Osteoblast (primary cell): ENCODE results near the gene GZMM. TPM values are rescaled to one million over a fixed set of nuclear protein-coding genes. Genes with fewer than 3 reads are reported as not detected.

Experiments
- DNase-seq: peaks from one replicate; pipeline ENCODE4 v3.0.0; 2011; ENCODE audit warnings: low spot score, mixed read lengths; ENCODE audit not compliant: insufficient read length; ENCODE audit errors: missing footprints
- H2AFZ ChIP-seq: 2 replicates; pipeline ENCODE4 v1.6.0; 2011; ENCODE audit warnings: mild to moderate bottlenecking, low read length
- H3K27ac ChIP-seq: 2 replicates; pipeline ENCODE4 v1.5.1; 2011; ENCODE audit warnings: mild to moderate bottlenecking, low read depth, low read length, moderate library complexity
- H3K27me3 ChIP-seq: 2 replicates; pipeline ENCODE4 v1.6.0; 2012; ENCODE audit warnings: mild to moderate bottlenecking, control low read depth, inconsistent platforms, low read length, moderate library complexity; ENCODE audit not compliant: insufficient read depth
- H3K36me3 ChIP-seq: 2 replicates; pipeline ENCODE4 v1.5.1; 2011; ENCODE audit warnings: mild to moderate bottlenecking, low read length, control low read depth, moderate library complexity; ENCODE audit not compliant: insufficient read depth
- H3K4me1 ChIP-seq: 2 replicates; pipeline ENCODE4 v1.5.1; 2011; ENCODE audit warnings: mild to moderate bottlenecking, low read length, control low read depth, moderate library complexity; ENCODE audit not compliant: insufficient read depth
- H3K4me2 ChIP-seq: 2 replicates; pipeline ENCODE4 v1.6.0; 2011; ENCODE audit warnings: mild to moderate bottlenecking, low read length; ENCODE audit not compliant: insufficient read depth
- H3K4me3 ChIP-seq: fragments of 200-600 bp; sonication (generic); 3 replicates; pipeline ENCODE4 v1.5.1; 2012; ENCODE audit warnings: mild to moderate bottlenecking, low read length, inconsistent platforms; ENCODE audit not compliant: insufficient read depth
- H3K79me2 ChIP-seq: 2 replicates; pipeline ENCODE4 v1.6.0; 2012; ENCODE audit warnings: mild to moderate bottlenecking, low read length, control low read depth, inconsistent platforms; ENCODE audit not compliant: insufficient read depth
- H3K9me3 ChIP-seq: 2 replicates; pipeline ENCODE4 v1.5.1; 2011; ENCODE audit warnings: low read depth, low read length, control low read depth
- H4K20me1 ChIP-seq: 2 replicates; pipeline ENCODE4 v1.6.0; 2012; ENCODE audit warnings: mild to moderate bottlenecking, low read length, control low read depth; ENCODE audit not compliant: insufficient read depth
- total RNA-seq: library from RNA; depleted of rRNA; stranded (reverse); fragments of >200 nt; gene quantifications from 2 replicates; pipeline ENCODE4 v1.2.3, GENCODE V29; 2012
- TF ChIP-seq, protein P1 (sequence below): IDR thresholded peaks from 2 replicates; pipeline ENCODE4 v1.5.1; 2011; ENCODE audit warnings: mild to moderate bottlenecking, low read depth, low read length, moderate library complexity; ENCODE audit errors: extremely low read depth

GZMM gene
- total RNA-seq, 1 donor = under 0.01 TPM

DNA sequence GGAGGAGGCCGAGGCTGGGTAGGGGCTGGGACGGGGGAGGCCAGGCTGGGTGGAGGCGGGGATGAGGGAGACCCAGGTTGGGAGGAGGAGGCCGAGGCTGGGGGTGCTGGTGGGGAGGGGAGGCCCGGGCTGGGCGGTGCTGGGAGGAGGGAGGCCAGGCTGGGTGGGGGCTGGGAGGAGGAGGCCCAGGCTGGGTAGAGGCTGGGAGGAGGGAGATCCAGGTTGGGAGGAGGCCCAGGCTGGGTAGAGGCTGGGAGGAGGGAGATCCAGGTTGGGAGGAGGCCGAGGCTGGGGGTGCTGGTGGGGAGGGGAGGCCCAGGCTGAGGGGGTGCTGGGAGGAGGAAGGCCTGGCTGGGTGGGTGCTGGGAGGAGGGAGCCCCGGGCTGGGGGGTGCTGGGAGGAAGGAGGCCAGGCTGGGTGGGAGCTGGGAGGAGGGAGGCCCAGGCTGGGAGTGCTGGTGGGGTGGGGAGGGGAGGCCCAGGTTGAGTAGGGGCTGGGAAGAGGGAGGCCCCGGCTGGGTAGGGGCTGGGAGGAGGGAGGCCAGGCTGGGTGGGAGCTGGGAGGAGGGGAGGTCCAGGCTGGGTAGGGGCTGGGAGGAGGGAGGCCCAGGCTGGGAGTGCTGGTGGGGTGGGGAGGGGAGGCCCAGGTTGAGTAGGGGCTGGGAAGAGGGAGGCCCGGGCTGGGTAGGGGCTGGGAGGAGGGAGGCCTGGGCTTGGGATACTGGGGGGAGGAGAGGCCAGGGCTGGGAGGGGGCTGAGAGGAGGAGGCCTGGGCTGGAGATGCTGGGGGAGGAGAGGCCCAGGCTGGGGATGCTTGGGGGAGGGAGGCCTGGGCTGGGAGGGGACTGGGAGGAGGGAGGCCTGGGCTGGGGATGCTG, 25.9 kb upstream of the GZMM start:
- DNase-seq = no peak

DNA sequence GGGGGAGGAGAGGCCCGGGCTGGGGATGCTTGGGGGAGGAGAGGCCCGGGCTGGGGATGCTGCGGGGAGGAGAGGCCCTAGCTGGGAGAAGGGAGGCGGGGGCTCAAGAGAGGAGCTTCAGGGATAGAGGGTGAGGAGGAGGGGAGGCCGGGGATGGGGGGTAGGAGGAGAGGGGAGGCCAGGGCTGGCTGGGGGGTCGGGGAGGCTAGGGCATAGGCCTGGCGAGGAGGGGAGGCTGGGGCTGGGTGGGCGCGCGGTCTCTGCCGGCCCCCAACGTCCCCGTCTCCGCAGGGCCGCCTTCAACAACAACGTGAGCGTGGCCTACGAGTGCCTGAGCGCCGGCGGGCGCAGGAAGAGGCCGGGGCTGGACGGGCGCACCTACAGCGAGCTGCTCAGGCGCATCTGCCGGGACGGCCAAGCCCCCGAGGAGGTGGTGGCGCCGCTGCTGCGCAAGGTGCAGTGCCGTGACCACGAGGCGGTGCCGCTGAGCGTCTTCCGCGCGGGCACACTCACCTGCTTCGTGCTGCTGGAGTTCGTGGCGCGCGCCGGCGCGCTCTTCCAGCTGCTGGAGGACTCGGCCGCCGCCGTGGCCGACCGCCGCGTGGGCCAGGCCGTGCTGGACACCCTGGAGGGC, 25.1 kb upstream of the GZMM start:
- Histone ChIP-seq H3K4me1 (no peaks in the 10 kb centered on the region), H3K27ac (no peak overlapping the region), H3K4me3 (no peak overlapping the region), H4K20me1 (peaks cover 12% of the 10 kb centered on the region), H3K9me3 (no peaks in the 10 kb centered on the region), H2AFZ (no peak overlapping the region), H3K36me3 (peaks cover 5% of the 10 kb centered on the region), H3K4me2 (no peak overlapping the region), H3K79me2 (no peaks in the 10 kb centered on the region), H3K27me3 (no peaks in the 10 kb centered on the region)
- TF ChIP-seq, protein P1, sequence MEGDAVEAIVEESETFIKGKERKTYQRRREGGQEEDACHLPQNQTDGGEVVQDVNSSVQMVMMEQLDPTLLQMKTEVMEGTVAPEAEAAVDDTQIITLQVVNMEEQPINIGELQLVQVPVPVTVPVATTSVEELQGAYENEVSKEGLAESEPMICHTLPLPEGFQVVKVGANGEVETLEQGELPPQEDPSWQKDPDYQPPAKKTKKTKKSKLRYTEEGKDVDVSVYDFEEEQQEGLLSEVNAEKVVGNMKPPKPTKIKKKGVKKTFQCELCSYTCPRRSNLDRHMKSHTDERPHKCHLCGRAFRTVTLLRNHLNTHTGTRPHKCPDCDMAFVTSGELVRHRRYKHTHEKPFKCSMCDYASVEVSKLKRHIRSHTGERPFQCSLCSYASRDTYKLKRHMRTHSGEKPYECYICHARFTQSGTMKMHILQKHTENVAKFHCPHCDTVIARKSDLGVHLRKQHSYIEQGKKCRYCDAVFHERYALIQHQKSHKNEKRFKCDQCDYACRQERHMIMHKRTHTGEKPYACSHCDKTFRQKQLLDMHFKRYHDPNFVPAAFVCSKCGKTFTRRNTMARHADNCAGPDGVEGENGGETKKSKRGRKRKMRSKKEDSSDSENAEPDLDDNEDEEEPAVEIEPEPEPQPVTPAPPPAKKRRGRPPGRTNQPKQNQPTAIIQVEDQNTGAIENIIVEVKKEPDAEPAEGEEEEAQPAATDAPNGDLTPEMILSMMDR = no peak
- no peak for DNase-seq

More for the DNA sequence above, 25.9 kb upstream of the GZMM start:
- H2AFZ ChIP-seq = no peak overlapping the region
- H3K9me3 ChIP-seq = no peaks in the 10 kb centered on the region
- H3K4me2 ChIP-seq = no peak overlapping the region
- no peak overlapping the region for H3K27ac ChIP-seq
- peaks cover 5% of the 10 kb centered on the region for H3K36me3 ChIP-seq
- no peaks in the 10 kb centered on the region for H3K4me1 ChIP-seq
- TF ChIP-seq, protein P1 = no peak
- peaks cover 17% of the 10 kb centered on the region for H4K20me1 ChIP-seq
- H3K79me2 ChIP-seq = no peaks in the 10 kb centered on the region
- no peak overlapping the region for H3K4me3 ChIP-seq
- no peaks in the 10 kb centered on the region for H3K27me3 ChIP-seq

DNA sequence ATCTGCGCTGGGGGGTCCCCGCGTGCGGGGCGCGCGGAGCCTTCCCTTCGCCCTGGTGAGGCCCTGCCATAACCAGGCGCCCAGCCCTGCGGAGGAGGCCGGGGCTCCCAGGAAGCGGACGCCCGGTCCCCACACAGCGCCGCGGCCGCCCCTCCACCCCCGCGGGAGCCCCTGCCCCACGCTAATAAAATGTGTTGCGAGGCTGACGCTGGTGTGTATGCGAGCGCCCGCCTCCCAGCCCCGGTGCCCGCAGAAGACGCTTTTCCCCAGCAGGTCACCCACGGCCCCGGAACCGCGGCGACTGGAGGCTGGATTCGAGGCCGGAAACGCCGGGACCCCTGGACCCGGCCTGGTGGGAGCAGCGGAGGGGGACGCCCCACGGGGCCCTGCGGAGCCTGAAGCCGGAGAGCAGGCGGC, 24.4 kb upstream of the GZMM start:
- H3K36me3 ChIP-seq = no peaks in the 10 kb centered on the region
- DNase-seq = no peak
- no peak overlapping the region for H3K4me3 ChIP-seq
- H3K4me2 ChIP-seq = no peak overlapping the region
- no peaks in the 10 kb centered on the region for H3K9me3 ChIP-seq
- TF ChIP-seq, protein P1 = no peak
- peaks cover 3% of the 10 kb centered on the region for H3K4me1 ChIP-seq
- H4K20me1 ChIP-seq = peaks cover 4% of the 10 kb centered on the region
- H3K79me2 ChIP-seq = no peaks in the 10 kb centered on the region
- no peak overlapping the region for H3K27ac ChIP-seq
- no peak overlapping the region for H2AFZ ChIP-seq
- H3K27me3 ChIP-seq = no peaks in the 10 kb centered on the region

GRCh38 chr19:522726-523125, 21.1 kb upstream of the GZMM start:
- H3K79me2 ChIP-seq = no peaks in the 10 kb centered on the region
- H3K27me3 ChIP-seq = no peaks in the 10 kb centered on the region
- H4K20me1 ChIP-seq = no peaks in the 10 kb centered on the region
- H3K27ac ChIP-seq = no peak overlapping the region
- H3K4me1 ChIP-seq = peaks cover 3% of the 10 kb centered on the region
- no peak overlapping the region for H2AFZ ChIP-seq
- DNase-seq = no peak
- no peaks in the 10 kb centered on the region for H3K36me3 ChIP-seq
- TF ChIP-seq, protein P1 = no peak
- H3K9me3 ChIP-seq = no peaks in the 10 kb centered on the region
- no peak overlapping the region for H3K4me3 ChIP-seq
- no peak overlapping the region for H3K4me2 ChIP-seq
